A673 (cell line): Measurements from ENCODE around the gene MYO1D. TPM values are rescaled to one million over a fixed set of nuclear protein-coding genes. Genes with fewer than 3 reads are reported as not detected.

Source experiments
- BruUV-seq: library from RNA; stranded (reverse); fragments of 400-500 nt; replicated peaks from 2 replicates; lab custom pipeline; 2021; lab: Mats Ljungman, UMichigan
- CTCF ChIA-PET: fragments of 300-600 bp; sonication (Branson Sonifier 250); formaldehyde crosslinking; loops from one replicate; lab custom pipeline; 2022; ENCODE audit warnings: antibody characterized with exemption; lab: Charles Lee
- POLR2A ChIA-PET: fragments of 300-600 bp; sonication (Branson Sonifier 250); formaldehyde crosslinking; loops from one replicate; lab custom pipeline; 2022; ENCODE audit warnings: antibody characterized with exemption; ENCODE audit not compliant: low non-redundant PET; lab: Charles Lee
- DNase-seq: peaks from one replicate; pipeline ENCODE4 v3.0.0-alpha.2; 2015; ENCODE audit warnings: low spot score
- H3K27ac ChIP-seq: fragments of 200-600 bp; sonication (generic); 2 replicates; pipeline ENCODE4 v1.5.1; 2016; ENCODE audit warnings: mixed run types, low read depth, mild to moderate bottlenecking, mixed read lengths, antibody characterized with exemption, low read length; ENCODE audit not compliant: poor library complexity, severe bottlenecking
- H3K27me3 ChIP-seq: fragments of 200-600 bp; sonication (generic); replicated peaks from 2 replicates; pipeline ENCODE4 v1.6.1; 2017; ENCODE audit warnings: mixed run types, low read depth, mild to moderate bottlenecking, mixed read lengths, antibody characterized with exemption, low read length; ENCODE audit not compliant: insufficient read depth, poor library complexity
- H3K36me3 ChIP-seq: fragments of 200-600 bp; sonication (generic); 2 replicates; pipeline ENCODE4 v1.6.1; 2016; ENCODE audit warnings: mixed run types, mild to moderate bottlenecking, mixed read lengths, antibody characterized with exemption, low read length; ENCODE audit not compliant: insufficient read depth, poor library complexity, severe bottlenecking
- H3K4me1 ChIP-seq: fragments of 200-600 bp; sonication (generic); 2 replicates; pipeline ENCODE4 v1.6.1; 2017; ENCODE audit warnings: mixed run types, mild to moderate bottlenecking, mixed read lengths, antibody characterized with exemption, low read length; ENCODE audit not compliant: insufficient read depth, poor library complexity, severe bottlenecking
- H3K4me3 ChIP-seq: fragments of 200-600 bp; sonication (generic); 2 replicates; pipeline ENCODE4 v1.5.1; 2016; ENCODE audit warnings: low read depth, mixed run types, mild to moderate bottlenecking, mixed read lengths, low read length; ENCODE audit not compliant: poor library complexity, severe bottlenecking
- H3K9me3 ChIP-seq: fragments of 200-600 bp; sonication (generic); 2 replicates; pipeline ENCODE4 v1.6.1; 2016; ENCODE audit warnings: mixed run types, low read depth, mild to moderate bottlenecking, mixed read lengths, antibody characterized with exemption, low read length; ENCODE audit not compliant: poor library complexity, severe bottlenecking
- EZH2 ChIP-seq: fragments of 200-600 bp; sonication (generic); IDR thresholded peaks from 2 replicates; pipeline ENCODE4 v1.6.1; 2017; ENCODE audit warnings: borderline replicate concordance, low read depth, mild to moderate bottlenecking, mixed read lengths, antibody characterized with exemption, low read length; ENCODE audit not compliant: poor library complexity, severe bottlenecking
- intact Hi-C: fragments of 100-400 bp; cut with micrococcal nuclease; formaldehyde crosslinking; loops from one replicate; pipeline ENCODE4 v1.10.0; 2022; ENCODE audit not compliant: unreplicated experiment
- total RNA-seq: library from RNA; stranded (reverse); gene quantifications from 2 replicates; pipeline ENCODE4 v1.2.3, GENCODE V29; 2021
- TF ChIP-seq, protein P1 (sequence below): fragments of 300-800, 200-600 bp; sonication (generic); conservative IDR thresholded peaks from 2 replicates; pipeline ENCODE4 v1.5.1; 2017; ENCODE audit warnings: low read depth, mild to moderate bottlenecking, antibody characterized with exemption, low read length, moderate library complexity, mixed read lengths

The MYO1D gene
- total RNA-seq, 1 experiment from 2014 or later = 10.4 TPM

DNA sequence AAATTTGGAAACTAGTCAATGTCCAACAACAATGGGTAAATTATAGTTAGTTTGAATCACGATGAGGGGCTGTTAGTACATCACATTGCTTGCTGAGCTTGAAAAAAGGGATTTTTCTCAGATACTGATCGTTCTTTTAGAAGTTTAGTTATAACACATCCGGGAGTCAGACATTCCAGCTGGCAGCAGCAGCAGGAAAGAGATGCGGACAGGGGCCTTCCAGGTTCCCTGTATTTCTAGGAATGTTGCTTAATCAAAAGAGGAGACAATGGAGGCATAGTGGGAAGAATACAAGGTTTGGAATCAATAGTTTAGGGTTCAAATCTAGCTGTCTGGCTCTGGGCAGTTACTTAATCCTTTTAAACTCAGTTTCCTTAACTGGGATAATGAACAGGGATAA lies 362.3 kb downstream of the MYO1D start:
- ChIA-PET CTCF (no interaction called here), POLR2A (no interaction called here)
- H3K27ac ChIP-seq = no peak overlapping the region
- no TSS peak for BruUV-seq
- intact Hi-C loops = no loop called here
- H3K4me3 ChIP-seq = no peak overlapping the region
- no peak for DNase-seq
- peaks cover under 1% of the 10 kb centered on the region for H3K4me1 ChIP-seq
- TF ChIP-seq, protein P1, sequence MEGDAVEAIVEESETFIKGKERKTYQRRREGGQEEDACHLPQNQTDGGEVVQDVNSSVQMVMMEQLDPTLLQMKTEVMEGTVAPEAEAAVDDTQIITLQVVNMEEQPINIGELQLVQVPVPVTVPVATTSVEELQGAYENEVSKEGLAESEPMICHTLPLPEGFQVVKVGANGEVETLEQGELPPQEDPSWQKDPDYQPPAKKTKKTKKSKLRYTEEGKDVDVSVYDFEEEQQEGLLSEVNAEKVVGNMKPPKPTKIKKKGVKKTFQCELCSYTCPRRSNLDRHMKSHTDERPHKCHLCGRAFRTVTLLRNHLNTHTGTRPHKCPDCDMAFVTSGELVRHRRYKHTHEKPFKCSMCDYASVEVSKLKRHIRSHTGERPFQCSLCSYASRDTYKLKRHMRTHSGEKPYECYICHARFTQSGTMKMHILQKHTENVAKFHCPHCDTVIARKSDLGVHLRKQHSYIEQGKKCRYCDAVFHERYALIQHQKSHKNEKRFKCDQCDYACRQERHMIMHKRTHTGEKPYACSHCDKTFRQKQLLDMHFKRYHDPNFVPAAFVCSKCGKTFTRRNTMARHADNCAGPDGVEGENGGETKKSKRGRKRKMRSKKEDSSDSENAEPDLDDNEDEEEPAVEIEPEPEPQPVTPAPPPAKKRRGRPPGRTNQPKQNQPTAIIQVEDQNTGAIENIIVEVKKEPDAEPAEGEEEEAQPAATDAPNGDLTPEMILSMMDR = no peak
- TF ChIP-seq EZH2 = no peak
- H3K9me3 ChIP-seq = no peaks in the 10 kb centered on the region
- H3K36me3 ChIP-seq = no peaks in the 10 kb centered on the region
- H3K27me3 ChIP-seq = no peaks in the 10 kb centered on the region

DNA sequence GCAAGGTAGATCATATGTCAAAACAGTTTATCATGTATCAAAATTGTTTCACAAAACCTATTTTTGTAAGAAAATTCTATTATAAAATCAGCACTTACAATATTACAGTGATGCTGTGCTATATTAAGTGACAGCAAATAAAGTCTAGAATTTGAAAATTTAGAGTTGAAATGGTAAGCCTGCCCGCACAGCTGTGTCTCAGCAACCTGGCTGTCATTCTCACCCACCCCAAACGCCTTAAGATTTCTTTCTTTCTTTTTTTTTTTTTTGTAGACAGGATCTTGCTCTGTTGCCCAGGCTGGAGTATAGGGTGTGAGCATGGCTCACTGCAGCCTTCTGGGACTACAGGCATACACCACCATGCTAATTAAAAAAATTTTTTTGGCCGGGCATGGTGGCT lies 363.3 kb downstream of the MYO1D start:
- DNase-seq = no peak
- no peak for TF ChIP-seq EZH2
- TF ChIP-seq, protein P1 = no peak
- H3K4me1 ChIP-seq = no peaks in the 10 kb centered on the region
- H3K27me3 ChIP-seq = no peaks in the 10 kb centered on the region
- CTCF ChIA-PET = no interaction called here
- H3K36me3 ChIP-seq = no peaks in the 10 kb centered on the region
- no TSS peak for BruUV-seq
- intact Hi-C loops = no loop called here
- POLR2A ChIA-PET = no interaction called here
- no peak overlapping the region for H3K27ac ChIP-seq
- no peaks in the 10 kb centered on the region for H3K9me3 ChIP-seq
- H3K4me3 ChIP-seq = no peak overlapping the region

DNA sequence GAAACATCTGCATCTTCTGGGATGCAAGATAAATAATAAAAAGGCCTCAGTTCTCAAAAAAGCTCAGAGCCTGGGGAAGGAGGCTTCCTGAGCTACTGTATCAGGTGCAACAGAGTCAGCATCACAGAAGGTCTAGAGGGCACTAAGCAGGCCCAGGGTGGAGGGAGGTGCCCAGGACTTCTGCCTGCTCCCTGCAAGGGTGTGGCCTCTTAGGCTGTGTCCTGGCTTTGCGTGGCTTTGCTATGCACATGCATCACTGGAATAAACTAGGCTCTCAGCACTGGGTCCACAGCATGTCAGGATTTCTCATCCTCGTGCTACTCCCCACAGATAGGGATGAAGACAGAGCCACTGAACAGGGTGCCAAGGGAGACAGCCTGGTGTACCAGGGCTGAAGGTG lies 364.6 kb downstream of the MYO1D start:
- CTCF ChIA-PET = no interaction called here
- no peaks in the 10 kb centered on the region for H3K36me3 ChIP-seq
- H3K27ac ChIP-seq = no peak overlapping the region
- no peaks in the 10 kb centered on the region for H3K4me1 ChIP-seq
- intact Hi-C loops = no loop called here
- TF ChIP-seq EZH2 = no peak
- TF ChIP-seq, protein P1 = no peak
- BruUV-seq = no TSS peak
- H3K27me3 ChIP-seq = no peaks in the 10 kb centered on the region
- no peak for DNase-seq
- H3K9me3 ChIP-seq = no peaks in the 10 kb centered on the region
- no peak overlapping the region for H3K4me3 ChIP-seq
- POLR2A ChIA-PET = no interaction called here
